Activated B cell treated with CpG ODN at 0.5 μM for 24 hours (primary cell): ENCODE data around the gene CCL16. TPM values are rescaled to one million over a fixed set of nuclear protein-coding genes. Genes with fewer than 3 reads are reported as not detected.
"Not testable (repeated sequence)": the region's sequence is repeated elsewhere in the genome, so short reads cannot be mapped to it uniquely, and the experiment has no call there.

Source experiments
- ATAC-seq: fragments of 200-7000 bp; cut with Tn5 transposase; one replicate; pipeline ENCODE4 v1.10.0; 2021; ENCODE audit warnings: low read depth, mild to moderate bottlenecking, moderate library complexity
- CTCF ChIA-PET: fragments of 350-600 bp; sonication (Branson Sonifier 250); formaldehyde crosslinking; loops from one replicate; lab custom pipeline; 2021; ENCODE audit warnings: antibody characterized with exemption; lab: Charles Lee
- POLR2A ChIA-PET: fragments of 350-600 bp; sonication (Branson Sonifier 250); formaldehyde crosslinking; loops from one replicate; lab custom pipeline; 2021; ENCODE audit warnings: antibody characterized with exemption; lab: Charles Lee
- DNase-seq: peaks from one replicate; pipeline ENCODE4 v3.0.0; 2022
- H3K27ac Mint-ChIP-seq: one replicate; pipeline ENCODE4 v1.8.0; 2020; ENCODE audit warnings: mixed read lengths
- H3K27me3 Mint-ChIP-seq: one replicate; pipeline ENCODE4 v1.8.0; 2021; ENCODE audit warnings: mixed read lengths
- H3K36me3 Mint-ChIP-seq: one replicate; pipeline ENCODE4 v1.8.0; 2021; ENCODE audit warnings: low read depth, mixed read lengths
- H3K4me1 Mint-ChIP-seq: one replicate; pipeline ENCODE4 v1.8.0; 2021; ENCODE audit warnings: mixed read lengths
- H3K4me3 Mint-ChIP-seq: one replicate; pipeline ENCODE4 v1.8.0; 2020; ENCODE audit warnings: mild to moderate bottlenecking, mixed read lengths
- H3K9me3 Mint-ChIP-seq: one replicate; pipeline ENCODE4 v1.8.0; 2020; ENCODE audit warnings: mixed read lengths
- intact Hi-C: fragments of 100-400 bp; cut with micrococcal nuclease; formaldehyde crosslinking; loops from one replicate; pipeline ENCODE4 v1.15.1; 2024
- total RNA-seq: library from RNA; stranded (reverse); gene quantifications from 2 replicates; pipeline ENCODE4 v1.2.3, GENCODE V29; 2022
- TF ChIP-seq, protein P1 (sequence below): fragments of 200-600 bp; IDR thresholded peaks from one replicate; pipeline ENCODE4 v1.8.0; 2022; ENCODE audit warnings: antibody characterized with exemption, mild to moderate bottlenecking

Gene CCL16
- total RNA-seq, 1 donor from 2014 or later: not detected

DNA sequence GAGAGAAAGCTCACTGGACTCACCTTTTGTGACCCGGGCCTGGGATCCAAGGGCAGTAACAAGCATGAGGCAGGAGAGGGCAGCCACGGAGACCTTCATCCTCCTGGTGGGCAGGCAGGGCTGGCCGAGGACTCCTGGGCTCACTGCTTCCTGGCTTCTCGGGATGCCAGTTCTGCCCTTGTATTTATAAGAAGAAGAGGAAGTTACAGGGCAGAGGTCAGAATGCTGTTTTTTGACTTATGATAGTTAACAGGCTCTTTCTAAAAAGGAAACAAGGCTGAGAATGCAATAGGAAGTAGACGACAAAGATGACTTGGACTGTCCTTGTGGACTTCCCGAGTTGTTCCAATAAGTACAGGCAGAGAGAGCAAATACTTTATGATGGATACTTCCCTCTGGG is 36.5 kb upstream of the CCL16 start, which contains the start of gene CCL23:
TSS of gene CCL23 (minus strand) at position 174 of the 400 bp plus-strand sequence. CDS start at position 99, 75 bp downstream.
- Mint-ChIP-seq H3K9me3 (no peaks in the 10 kb centered on the region), H3K4me3 (peak within 1 kb of the TSS; percentile 11), H3K36me3 (no peaks in the 10 kb centered on the region), H3K27ac (no peak within 1 kb of the TSS), H3K27me3 (peaks cover 3% of the 10 kb centered on the region), H3K4me1 (peaks cover 17% of the 10 kb centered on the region)
- peak; percentile 18 for ATAC-seq
- CTCF ChIA-PET: interaction anchor here (0.8 to 1.1 kb wide), 2 partner anchors 42 to 129 kb away, joined by 3 to 4 read pairs; no protein-coding TSS in a partner anchor
- intact Hi-C loops: no loop called here
- TF ChIP-seq, protein P1, sequence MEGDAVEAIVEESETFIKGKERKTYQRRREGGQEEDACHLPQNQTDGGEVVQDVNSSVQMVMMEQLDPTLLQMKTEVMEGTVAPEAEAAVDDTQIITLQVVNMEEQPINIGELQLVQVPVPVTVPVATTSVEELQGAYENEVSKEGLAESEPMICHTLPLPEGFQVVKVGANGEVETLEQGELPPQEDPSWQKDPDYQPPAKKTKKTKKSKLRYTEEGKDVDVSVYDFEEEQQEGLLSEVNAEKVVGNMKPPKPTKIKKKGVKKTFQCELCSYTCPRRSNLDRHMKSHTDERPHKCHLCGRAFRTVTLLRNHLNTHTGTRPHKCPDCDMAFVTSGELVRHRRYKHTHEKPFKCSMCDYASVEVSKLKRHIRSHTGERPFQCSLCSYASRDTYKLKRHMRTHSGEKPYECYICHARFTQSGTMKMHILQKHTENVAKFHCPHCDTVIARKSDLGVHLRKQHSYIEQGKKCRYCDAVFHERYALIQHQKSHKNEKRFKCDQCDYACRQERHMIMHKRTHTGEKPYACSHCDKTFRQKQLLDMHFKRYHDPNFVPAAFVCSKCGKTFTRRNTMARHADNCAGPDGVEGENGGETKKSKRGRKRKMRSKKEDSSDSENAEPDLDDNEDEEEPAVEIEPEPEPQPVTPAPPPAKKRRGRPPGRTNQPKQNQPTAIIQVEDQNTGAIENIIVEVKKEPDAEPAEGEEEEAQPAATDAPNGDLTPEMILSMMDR: no peak
- POLR2A ChIA-PET: interaction anchor here (1.5 kb wide), 1 partner anchor 73 kb away, joined by 3 read pairs; the partner anchor contains the start of gene CCL3
- DNase-seq: no peak

DNA sequence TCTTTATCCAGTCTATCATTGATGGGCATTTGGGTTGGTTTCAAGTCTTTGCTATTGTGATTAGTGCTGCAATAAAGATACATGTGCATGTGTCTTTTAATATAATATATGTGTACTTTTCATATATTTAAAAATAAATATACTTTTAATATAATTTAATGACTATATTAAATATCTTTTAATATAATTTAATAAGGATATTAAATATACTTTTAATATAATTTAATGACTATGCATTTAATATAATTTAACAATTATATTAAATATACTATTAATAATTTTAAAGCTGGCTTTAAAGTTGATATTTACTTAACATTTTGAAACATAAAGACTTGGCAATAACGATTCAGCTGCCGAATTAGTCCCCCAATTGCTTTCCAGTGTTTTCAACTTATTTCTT is 35.3 kb upstream of the CCL16 start:
- ATAC-seq: no peak
- Mint-ChIP-seq H3K9me3 (peaks cover 4% of the 10 kb centered on the region), H3K4me1 (peaks cover 17% of the 10 kb centered on the region), H3K4me3 (no peak overlapping the region), H3K27me3 (peaks cover 2% of the 10 kb centered on the region), H3K36me3 (no peaks in the 10 kb centered on the region), H3K27ac (no peak overlapping the region)
- TF ChIP-seq, protein P1: no peak
- no peak for DNase-seq
- intact Hi-C loops: no loop called here
- CTCF ChIA-PET: no interaction called here
- POLR2A ChIA-PET: no interaction called here

GRCh38 chr17:36015895-36016294 is 34.6 kb upstream of the CCL16 start:
- H3K4me1 Mint-ChIP-seq: peaks cover 17% of the 10 kb centered on the region
- intact Hi-C loops, H3K27me3 Mint-ChIP-seq, POLR2A ChIA-PET, H3K36me3 Mint-ChIP-seq, CTCF ChIA-PET, H3K27ac Mint-ChIP-seq, ATAC-seq, H3K4me3 Mint-ChIP-seq, H3K9me3 Mint-ChIP-seq, DNase-seq: not testable (repeated sequence)

GRCh38 chr17:36014946-36015345 is 33.6 kb upstream of the CCL16 start:
- TF ChIP-seq, protein P1: no peak
- Mint-ChIP-seq H3K36me3 (no peaks in the 10 kb centered on the region), H3K4me3 (no peak overlapping the region), H3K27me3 (peaks cover 3% of the 10 kb centered on the region), H3K9me3 (peaks cover 4% of the 10 kb centered on the region), H3K4me1 (peaks cover 17% of the 10 kb centered on the region), H3K27ac (no peak overlapping the region)
- POLR2A ChIA-PET: no interaction called here
- CTCF ChIA-PET: no interaction called here
- DNase-seq (no peak), ATAC-seq (no peak)
- intact Hi-C loops: no loop called here

- H3K36me3 Mint-ChIP-seq: no peaks in the 10 kb centered on the region
- peaks cover 8% of the 10 kb centered on the region for H3K9me3 Mint-ChIP-seq
- H3K4me1 Mint-ChIP-seq: peaks cover 6% of the 10 kb centered on the region
- TF ChIP-seq, protein P1: no peak
- ChIA-PET CTCF (interaction anchor here (0.8 to 0.9 kb wide), 2 partner anchors 61 to 1593 kb away, joined by 3 read pairs; no protein-coding TSS in a partner anchor), POLR2A (no interaction called here)
- peaks cover 3% of the 10 kb centered on the region for H3K27me3 Mint-ChIP-seq
- H3K4me3 Mint-ChIP-seq: no peak overlapping the region
- H3K27ac Mint-ChIP-seq: no peak overlapping the region
- DNase-seq: no peak
- intact Hi-C loops: no loop called here
- no peak for ATAC-seq
Measured at GRCh38 chr17:36011201-36011600, 29.9 kb upstream of the CCL16 start.
